ENCODE results near the gene TBCD. TPM values are rescaled to one million over a fixed set of nuclear protein-coding genes. Genes with fewer than 3 reads are reported as not detected.

TBCD gene
- total RNA-seq, 1 experiment from 2014 or later = 94.6 TPM

DNA sequence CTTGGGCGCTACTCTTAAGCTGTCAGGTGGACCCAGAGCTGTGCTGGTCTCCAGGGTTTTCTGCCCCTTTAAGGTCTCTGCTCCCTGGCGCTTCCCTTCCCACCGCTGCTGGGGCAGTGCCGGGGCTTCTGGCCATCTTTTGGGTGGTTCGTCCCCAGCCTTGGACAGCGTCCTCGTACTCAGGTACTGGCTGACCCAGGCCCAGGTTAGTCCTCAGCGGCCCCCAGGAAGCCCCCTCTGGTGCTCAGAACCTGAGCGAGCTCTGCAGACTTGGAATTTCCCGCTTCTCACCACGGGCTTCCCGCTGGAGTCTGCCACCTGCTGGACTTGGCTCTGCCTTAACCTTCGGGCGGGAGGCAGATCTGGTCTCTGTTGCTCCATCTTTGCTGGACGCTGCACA, 182.0 kb downstream of the TBCD start:
- peaks cover 41% of the 10 kb centered on the region for H3K36me3 Mint-ChIP-seq (ENCODE audit: insufficient read depth, unreplicated experiment)
- TF ChIP-seq, protein P1, sequence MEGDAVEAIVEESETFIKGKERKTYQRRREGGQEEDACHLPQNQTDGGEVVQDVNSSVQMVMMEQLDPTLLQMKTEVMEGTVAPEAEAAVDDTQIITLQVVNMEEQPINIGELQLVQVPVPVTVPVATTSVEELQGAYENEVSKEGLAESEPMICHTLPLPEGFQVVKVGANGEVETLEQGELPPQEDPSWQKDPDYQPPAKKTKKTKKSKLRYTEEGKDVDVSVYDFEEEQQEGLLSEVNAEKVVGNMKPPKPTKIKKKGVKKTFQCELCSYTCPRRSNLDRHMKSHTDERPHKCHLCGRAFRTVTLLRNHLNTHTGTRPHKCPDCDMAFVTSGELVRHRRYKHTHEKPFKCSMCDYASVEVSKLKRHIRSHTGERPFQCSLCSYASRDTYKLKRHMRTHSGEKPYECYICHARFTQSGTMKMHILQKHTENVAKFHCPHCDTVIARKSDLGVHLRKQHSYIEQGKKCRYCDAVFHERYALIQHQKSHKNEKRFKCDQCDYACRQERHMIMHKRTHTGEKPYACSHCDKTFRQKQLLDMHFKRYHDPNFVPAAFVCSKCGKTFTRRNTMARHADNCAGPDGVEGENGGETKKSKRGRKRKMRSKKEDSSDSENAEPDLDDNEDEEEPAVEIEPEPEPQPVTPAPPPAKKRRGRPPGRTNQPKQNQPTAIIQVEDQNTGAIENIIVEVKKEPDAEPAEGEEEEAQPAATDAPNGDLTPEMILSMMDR (IDR thresholded peaks at IDR 0.05; ENCODE audit: insufficient read depth in 1 of 2, low read depth in 1 of 2, low read length in 1 of 2, severe bottlenecking in 1 of 2, unreplicated experiment in 1 of 2) = peak in 1 of 2 experiments; percentile 25
- DNase-seq = peak in 1 of 2 experiments; percentile 35
- no peak overlapping the region for H3K4me3 ChIP-seq (ENCODE audit: low read depth, low read length)
- no TSS peak for BruUV-seq (replicated peaks)
- intact Hi-C loops (cut with micrococcal nuclease; ENCODE audit: unreplicated experiment) = no loop called here
- H3K4me3 Mint-ChIP-seq (ENCODE audit: unreplicated experiment) = no peak overlapping the region
- H3K27me3 ChIP-seq (replicated peaks; ENCODE audit: control insufficient read depth, insufficient read depth, low read length) = no peaks in the 10 kb centered on the region
- no peaks in the 10 kb centered on the region for H3K4me1 ChIP-seq
- H3K9me3 Mint-ChIP-seq (ENCODE audit: unreplicated experiment) = no peaks in the 10 kb centered on the region
- no peaks in the 10 kb centered on the region; the same call in 1 of the 2 replicates for H3K36me3 ChIP-seq (ENCODE audit: control insufficient read depth, insufficient read depth, low read length)
- H3K4me1 Mint-ChIP-seq (ENCODE audit: low read depth, unreplicated experiment) = no peaks in the 10 kb centered on the region
- no peaks in the 10 kb centered on the region for H3K27me3 Mint-ChIP-seq (ENCODE audit: insufficient read depth, unreplicated experiment)
- POLR2A ChIA-PET = no interaction called here
- H3K9me3 ChIP-seq = no peaks in the 10 kb centered on the region
- CTCF ChIA-PET = no interaction called here
- no peak overlapping the region for H3K27ac Mint-ChIP-seq (ENCODE audit: unreplicated experiment)

DNA sequence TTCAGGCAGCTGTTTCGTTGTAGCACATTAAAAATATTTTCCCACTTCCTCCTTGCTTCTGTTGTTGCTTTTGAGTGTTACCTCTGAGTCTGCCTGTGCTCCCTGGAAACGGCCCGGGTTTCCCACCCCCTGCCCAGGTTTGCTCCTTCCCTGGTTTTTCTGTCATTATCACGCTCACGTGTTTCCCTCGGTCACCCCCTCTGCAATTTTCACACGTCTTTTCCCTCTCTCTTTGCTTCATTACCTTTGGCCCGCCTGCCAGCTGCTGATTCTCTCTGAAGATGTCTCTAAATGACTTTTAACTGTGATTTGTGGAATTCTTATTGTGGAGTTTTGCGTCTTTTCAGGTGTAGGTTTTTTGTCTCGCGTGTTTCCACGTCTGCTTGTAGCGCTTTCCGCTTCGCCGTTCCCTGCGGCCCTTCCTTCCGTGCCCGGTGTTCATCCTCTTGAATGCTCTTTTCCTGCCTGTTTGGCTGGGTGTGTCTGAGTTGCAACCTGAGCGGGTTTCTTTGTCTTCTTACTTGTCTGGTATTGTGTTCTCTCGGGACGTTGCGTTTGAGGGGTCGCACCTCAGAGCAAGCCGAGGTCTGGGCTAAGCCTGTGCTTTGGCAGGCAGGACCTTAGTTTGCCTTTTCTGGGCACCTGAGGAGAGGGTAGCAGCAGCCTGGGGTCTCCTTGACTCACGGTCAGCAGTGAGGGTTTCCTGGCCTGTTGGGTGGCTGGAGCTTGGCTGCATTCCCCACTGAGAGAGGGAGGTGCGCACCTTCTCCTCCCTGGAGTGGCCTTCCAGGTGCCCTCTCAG, 184.3 kb downstream of the TBCD start:
- Histone ChIP-seq H3K9me3 (no peaks in the 10 kb centered on the region), H3K36me3 (ENCODE audit: control insufficient read depth, insufficient read depth, low read length) (peaks cover under 1% of the 10 kb centered on the region), H3K27me3 (replicated peaks; ENCODE audit: control insufficient read depth, insufficient read depth, low read length) (no peaks in the 10 kb centered on the region), H3K4me3 (ENCODE audit: low read depth, low read length) (no peak overlapping the region), H3K4me1 (no peaks in the 10 kb centered on the region)
- no TSS peak for BruUV-seq (replicated peaks)
- H3K9me3 Mint-ChIP-seq (ENCODE audit: unreplicated experiment) = no peaks in the 10 kb centered on the region
- intact Hi-C loops (cut with micrococcal nuclease; ENCODE audit: unreplicated experiment) = no loop called here
- H3K27me3 Mint-ChIP-seq (ENCODE audit: insufficient read depth, unreplicated experiment) = no peaks in the 10 kb centered on the region
- ChIA-PET CTCF (interaction anchor here (0.6 kb wide), 1 partner anchor 187 kb away, joined by 3 read pairs; no protein-coding TSS in a partner anchor), POLR2A (no interaction called here)
- no peak overlapping the region for H3K27ac Mint-ChIP-seq (ENCODE audit: unreplicated experiment)
- no peak overlapping the region for H3K4me3 Mint-ChIP-seq (ENCODE audit: unreplicated experiment)
- H3K4me1 Mint-ChIP-seq (ENCODE audit: low read depth, unreplicated experiment) = no peaks in the 10 kb centered on the region
- DNase-seq = no peak
- H3K36me3 Mint-ChIP-seq (ENCODE audit: insufficient read depth, unreplicated experiment) = peaks cover 49% of the 10 kb centered on the region
- TF ChIP-seq, protein P1 (IDR thresholded peaks at IDR 0.05; ENCODE audit: insufficient read depth in 1 of 2, low read depth in 1 of 2, low read length in 1 of 2, severe bottlenecking in 1 of 2, unreplicated experiment in 1 of 2) = no peak

DNA sequence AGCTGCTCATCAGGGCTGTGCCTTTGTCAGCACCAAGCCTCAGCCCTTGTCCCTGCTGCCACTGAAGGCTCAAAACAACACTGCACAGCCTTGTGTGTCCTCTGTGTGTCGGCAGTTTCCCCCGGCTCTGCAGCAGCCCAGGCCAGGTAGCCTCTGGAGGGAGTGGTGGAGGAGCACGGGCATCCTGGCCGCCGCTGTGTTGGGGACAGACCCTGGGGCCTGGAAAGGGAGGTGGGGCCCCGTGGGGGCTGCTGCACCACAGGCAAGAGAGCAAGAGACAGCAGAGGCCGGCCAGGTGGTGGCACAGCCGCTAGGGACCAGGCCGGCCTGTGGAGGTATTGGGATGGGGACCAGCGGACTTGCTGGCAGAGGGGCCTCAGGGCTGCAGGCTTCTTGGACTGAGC, 184.9 kb downstream of the TBCD start:
- Histone ChIP-seq H3K4me1 (no peaks in the 10 kb centered on the region), H3K36me3 (ENCODE audit: control insufficient read depth, insufficient read depth, low read length) (peaks cover 2% of the 10 kb centered on the region), H3K27me3 (replicated peaks; ENCODE audit: control insufficient read depth, insufficient read depth, low read length) (no peaks in the 10 kb centered on the region), H3K9me3 (no peaks in the 10 kb centered on the region), H3K4me3 (ENCODE audit: low read depth, low read length) (no peak overlapping the region)
- no peaks in the 10 kb centered on the region for H3K4me1 Mint-ChIP-seq (ENCODE audit: low read depth, unreplicated experiment)
- H3K9me3 Mint-ChIP-seq (ENCODE audit: unreplicated experiment) = no peaks in the 10 kb centered on the region
- intact Hi-C loops (cut with micrococcal nuclease; ENCODE audit: unreplicated experiment) = no loop called here
- no peak overlapping the region for H3K27ac Mint-ChIP-seq (ENCODE audit: unreplicated experiment)
- H3K36me3 Mint-ChIP-seq (ENCODE audit: insufficient read depth, unreplicated experiment) = peaks cover 45% of the 10 kb centered on the region
- DNase-seq = no peak
- no peaks in the 10 kb centered on the region for H3K27me3 Mint-ChIP-seq (ENCODE audit: insufficient read depth, unreplicated experiment)
- BruUV-seq (replicated peaks) = no TSS peak
- TF ChIP-seq, protein P1 (IDR thresholded peaks at IDR 0.05; ENCODE audit: insufficient read depth in 1 of 2, low read depth in 1 of 2, low read length in 1 of 2, severe bottlenecking in 1 of 2, unreplicated experiment in 1 of 2) = no peak
- ChIA-PET CTCF (interaction anchor here (0.6 kb wide), 1 partner anchor 187 kb away, joined by 3 read pairs; no protein-coding TSS in a partner anchor), POLR2A (no interaction called here)
- no peak overlapping the region for H3K4me3 Mint-ChIP-seq (ENCODE audit: unreplicated experiment)

Data from Caco-2 (cell line).